ENCODE results near the gene GDPD5.

The GDPD5 gene

DNA sequence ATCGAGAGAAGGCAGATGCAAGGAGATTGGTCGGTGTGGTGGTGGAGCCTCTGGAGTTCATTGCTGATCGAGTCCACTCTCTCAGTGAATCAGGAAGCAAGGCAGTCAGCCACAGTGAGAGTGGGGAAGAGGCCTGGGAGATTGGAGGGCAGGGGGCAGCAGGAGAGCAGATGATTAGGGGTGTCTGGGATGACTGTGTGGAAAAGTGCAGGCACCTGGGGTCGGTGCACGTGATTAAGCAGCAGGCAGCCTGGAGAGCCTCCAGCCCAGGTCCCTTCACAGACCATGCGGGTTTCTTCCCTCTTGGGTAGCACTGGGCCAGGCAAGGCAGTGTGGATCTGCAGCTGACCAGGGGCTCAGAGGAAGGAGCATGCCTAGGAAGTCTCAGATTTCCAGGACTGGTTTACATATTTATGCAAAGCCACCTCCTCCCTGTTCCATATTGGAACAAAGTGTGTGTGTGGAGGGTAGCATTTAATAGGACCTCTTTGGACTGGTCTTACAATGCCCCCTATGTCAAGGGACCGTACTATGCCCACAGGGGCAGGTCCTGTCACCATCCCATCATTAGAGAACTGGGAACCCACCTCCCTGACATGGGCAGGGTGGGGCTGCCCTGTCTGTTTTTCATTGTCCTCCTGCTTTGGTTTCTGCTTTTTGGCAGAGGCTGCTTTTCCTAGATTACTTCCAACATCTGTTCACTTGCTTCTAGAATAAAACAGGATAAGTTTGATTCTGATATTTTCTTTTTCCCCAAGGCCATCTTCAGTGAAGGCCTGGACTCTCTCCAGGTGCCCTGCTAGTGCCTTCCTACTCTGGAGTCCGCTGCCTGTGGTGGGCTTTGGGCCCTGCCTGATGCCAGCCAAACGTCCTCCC, 14.0 kb upstream of the GDPD5 start:
- no peak for DNase-seq (ENCODE audit: low read depth, low spot score)
- no peak overlapping the region for H3K4me3 ChIP-seq (ENCODE audit: low read length)

GRCh38 chr11:75538150-75538942, 12.6 kb upstream of the GDPD5 start:
- no peak overlapping the region for H3K4me3 ChIP-seq (ENCODE audit: low read length)
- no peak for DNase-seq (ENCODE audit: low read depth, low spot score)

DNA sequence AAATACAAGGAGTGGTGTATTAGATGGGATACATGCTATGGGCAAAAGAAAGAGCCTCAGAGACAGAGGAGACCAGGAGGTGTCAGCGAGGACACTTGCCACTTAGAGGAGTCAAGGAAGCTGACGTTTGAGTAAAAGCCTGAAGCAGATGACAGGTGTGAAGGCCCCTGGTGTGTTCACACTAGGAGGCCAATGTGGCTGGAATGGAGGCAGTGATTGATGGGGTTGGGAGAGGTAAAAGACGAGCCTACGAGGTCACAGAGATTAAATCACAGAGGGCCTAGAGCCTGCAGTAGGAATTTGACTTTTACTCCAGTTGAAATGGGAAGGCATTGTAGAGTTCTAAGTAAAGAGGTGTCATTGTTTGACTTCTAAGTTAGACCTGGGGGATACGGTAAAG, 12.0 kb upstream of the GDPD5 start:
- no peak for DNase-seq (ENCODE audit: low read depth, low spot score)
- no peak overlapping the region for H3K4me3 ChIP-seq (ENCODE audit: low read length)

DNA sequence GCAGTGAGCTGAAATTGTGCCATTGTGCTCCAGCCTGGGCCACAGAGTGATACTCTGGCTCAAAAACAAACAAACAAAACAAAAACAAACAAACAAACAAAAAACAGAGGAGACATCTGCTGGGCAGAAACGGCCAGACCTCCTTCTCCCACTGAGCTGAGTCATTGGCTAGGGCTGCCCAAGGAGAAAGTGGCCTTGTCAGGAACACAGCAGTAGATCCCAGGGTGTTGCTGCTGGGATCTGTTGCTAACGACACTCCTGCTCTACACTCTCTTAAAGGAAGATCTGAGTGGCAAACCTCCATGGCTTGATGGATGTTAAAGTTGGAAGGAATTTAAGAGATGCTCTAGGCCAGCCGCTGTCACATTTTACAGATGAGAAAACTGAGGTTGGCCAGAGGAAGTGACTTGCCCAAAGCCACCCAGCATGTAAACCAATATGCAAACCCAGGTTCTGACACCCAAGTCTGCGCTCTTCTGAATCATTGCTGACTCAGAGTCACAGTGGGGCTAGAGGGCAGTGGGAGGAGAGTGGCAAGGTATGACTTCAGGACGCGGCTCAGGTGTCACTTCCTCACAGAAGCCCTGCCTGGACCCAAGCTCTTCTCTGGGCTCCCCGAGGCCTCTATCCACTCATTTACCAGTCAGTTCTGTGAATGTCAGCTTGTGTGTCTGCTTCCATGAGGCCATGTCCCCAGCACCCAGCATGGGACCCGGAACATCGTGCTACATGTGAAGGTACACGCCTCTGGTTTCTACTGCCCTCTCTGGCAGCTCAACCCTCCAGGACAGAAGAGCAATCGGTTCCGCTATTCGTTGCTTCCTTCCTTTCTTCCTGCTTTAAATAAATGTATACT, 11.3 kb upstream of the GDPD5 start:
- H3K4me3 ChIP-seq (ENCODE audit: low read length), result no peak overlapping the region
- DNase-seq (ENCODE audit: low read depth, low spot score), result no peak

- no peak for DNase-seq (ENCODE audit: low read depth, low spot score)
- H3K4me3 ChIP-seq (ENCODE audit: low read length), result no peak overlapping the region
Measured at GRCh38 chr11:75535071-75535470, 9.3 kb upstream of the GDPD5 start.

DNA sequence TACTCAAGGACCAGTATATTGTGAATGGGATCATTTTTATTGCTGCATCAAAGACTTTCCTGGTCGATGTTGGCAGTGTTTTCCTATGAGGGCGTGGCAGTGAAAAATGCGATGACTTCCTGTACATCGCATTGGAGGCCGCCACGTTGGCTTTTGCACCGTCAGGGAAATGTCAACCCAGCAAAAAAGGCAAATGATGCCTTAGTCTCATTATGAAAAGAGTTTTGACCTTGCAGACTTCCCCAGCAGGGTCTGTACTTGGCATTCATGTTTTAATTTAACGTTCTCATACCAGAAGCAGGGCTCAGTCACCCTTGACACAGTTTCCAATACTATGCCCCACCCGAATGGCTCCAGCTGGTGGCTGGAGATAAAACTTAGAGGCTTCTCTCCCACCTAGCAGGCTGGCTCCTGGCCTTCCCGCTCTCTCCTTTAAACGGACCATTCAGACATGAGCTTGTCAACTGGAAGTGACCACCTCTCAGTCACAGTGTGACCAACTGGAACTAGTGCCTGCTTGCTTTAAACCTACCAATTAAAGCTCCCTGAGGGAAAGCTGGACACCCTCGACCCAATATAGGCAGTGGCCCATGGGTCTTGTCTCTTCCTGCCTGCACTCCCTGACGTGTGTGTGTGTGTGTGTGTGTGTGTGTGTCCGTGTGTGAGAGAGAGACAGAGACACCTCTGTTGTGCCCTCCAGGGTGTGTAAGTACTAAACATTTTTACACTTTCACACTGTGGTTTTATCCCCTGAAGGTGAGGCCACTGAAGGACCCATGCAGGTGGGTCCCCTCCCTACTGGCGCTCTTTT, 8.7 kb upstream of the GDPD5 start:
- DNase-seq (ENCODE audit: low read depth, low spot score), result no peak
- no peak overlapping the region for H3K4me3 ChIP-seq (ENCODE audit: low read length)

DNA sequence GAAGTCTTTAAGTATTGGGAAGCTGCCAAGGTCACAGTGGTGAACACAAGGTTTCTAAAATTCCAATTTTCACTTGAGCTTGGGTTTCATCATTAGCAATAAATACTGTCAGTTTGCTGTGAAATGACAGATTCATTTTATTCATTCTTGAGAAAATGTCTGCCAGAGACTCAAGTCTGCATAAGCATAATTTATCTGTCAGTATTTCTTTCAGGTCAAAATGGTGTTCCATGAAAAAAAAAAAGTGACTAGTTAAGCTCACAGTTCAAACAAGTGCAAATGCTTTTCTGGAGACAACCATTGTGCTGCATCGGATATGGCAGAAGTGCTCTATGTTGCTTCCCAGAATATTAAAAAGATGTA, 8.1 kb upstream of the GDPD5 start:
- H3K4me3 ChIP-seq (ENCODE audit: low read length), result no peak overlapping the region
- no peak for DNase-seq (ENCODE audit: low read depth, low spot score)

- no peak overlapping the region for H3K4me3 ChIP-seq (ENCODE audit: low read length)
- DNase-seq (ENCODE audit: low read depth, low spot score), result peak; percentile 61
Measured at GRCh38 chr11:75532200-75533048, 6.7 kb upstream of the GDPD5 start.

GRCh38 chr11:75531325-75531724, 5.6 kb upstream of the GDPD5 start:
- no peak for DNase-seq (ENCODE audit: low read depth, low spot score)
- no peak overlapping the region for H3K4me3 ChIP-seq (ENCODE audit: low read length)

GRCh38 chr11:75530577-75530976, 4.8 kb upstream of the GDPD5 start:
- DNase-seq (ENCODE audit: low read depth, low spot score), result no peak
- no peak overlapping the region for H3K4me3 ChIP-seq (ENCODE audit: low read length)

GRCh38 chr11:75527938-75528735, 2.4 kb upstream of the GDPD5 start:
- DNase-seq (ENCODE audit: low read depth, low spot score), result no peak

DNA sequence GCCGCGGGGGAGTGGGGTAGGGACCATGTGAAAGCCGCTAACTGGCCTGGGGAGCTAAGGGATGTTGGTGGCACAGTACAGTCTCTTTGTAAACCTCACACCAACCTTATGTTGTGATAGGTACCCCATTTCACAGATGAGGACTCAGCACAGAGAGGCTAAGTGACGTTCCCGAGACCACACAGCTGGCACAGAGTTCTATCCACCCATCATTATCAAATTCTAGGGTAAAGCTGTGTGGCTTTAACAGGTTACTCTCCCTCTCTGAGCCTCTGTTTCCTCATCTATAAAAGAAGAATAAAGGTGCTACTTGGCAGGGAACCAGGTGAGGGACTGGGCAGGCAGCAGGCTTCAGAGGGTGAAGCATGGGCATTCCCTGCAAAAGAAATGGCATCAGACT, 1.4 kb upstream of the GDPD5 start:
- no peak for DNase-seq (ENCODE audit: low read depth, low spot score)
- H3K4me3 ChIP-seq (ENCODE audit: low read length), result no peak overlapping the region

More at GRCh38 chr11:75527938-75528735, 2.4 kb upstream of the GDPD5 start:
- H3K4me3 ChIP-seq (ENCODE audit: low read length), result no peak overlapping the region

GRCh38 chr11:75526192-75526541, 426 bp upstream of the GDPD5 start:
- H3K4me3 ChIP-seq (ENCODE audit: low read length), result peak overlapping the region; percentile 71
- DNase-seq (ENCODE audit: low read depth, low spot score), result no peak

DNA sequence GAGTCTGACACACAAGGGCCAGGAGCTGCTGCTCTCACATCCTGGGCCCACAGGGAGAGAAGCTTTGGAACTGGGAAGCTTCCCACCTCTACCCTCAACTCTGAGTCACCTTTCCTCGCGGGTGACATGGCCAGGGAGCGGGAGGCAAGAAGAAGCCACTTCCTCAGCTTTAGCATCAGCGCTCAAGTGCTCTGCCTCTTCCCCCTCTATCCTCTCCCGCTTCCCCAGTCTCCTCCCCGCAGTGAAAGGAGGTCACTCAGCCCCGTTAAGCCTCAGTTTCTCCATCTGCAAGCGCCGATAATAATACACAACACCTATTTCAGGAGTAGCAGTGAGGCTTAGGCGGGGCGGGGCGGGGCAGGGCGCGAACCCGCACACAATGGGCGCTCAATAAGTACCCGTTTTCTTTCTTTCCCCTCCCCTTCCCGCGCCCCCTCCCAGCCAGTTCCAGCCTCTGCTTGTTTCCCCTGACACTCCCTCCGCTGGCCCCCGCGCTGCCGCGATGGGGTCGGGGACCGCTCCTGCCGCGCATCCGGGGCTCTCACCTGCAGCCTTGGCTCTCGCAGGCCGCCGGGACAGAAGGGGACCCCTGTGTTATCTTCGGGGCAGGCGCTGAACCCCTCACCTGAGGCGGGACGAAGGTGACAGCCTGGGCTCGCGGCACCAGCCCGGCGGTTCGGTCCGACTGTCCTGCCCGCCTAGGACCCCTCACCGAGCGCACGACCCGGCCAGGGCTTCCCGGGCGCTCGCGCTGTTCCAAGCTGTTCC, 892 bp downstream of the GDPD5 start:
- DNase-seq (ENCODE audit: low read depth, low spot score), result no peak
- H3K4me3 ChIP-seq (ENCODE audit: low read length), result peak overlapping the region; percentile 66

DNA sequence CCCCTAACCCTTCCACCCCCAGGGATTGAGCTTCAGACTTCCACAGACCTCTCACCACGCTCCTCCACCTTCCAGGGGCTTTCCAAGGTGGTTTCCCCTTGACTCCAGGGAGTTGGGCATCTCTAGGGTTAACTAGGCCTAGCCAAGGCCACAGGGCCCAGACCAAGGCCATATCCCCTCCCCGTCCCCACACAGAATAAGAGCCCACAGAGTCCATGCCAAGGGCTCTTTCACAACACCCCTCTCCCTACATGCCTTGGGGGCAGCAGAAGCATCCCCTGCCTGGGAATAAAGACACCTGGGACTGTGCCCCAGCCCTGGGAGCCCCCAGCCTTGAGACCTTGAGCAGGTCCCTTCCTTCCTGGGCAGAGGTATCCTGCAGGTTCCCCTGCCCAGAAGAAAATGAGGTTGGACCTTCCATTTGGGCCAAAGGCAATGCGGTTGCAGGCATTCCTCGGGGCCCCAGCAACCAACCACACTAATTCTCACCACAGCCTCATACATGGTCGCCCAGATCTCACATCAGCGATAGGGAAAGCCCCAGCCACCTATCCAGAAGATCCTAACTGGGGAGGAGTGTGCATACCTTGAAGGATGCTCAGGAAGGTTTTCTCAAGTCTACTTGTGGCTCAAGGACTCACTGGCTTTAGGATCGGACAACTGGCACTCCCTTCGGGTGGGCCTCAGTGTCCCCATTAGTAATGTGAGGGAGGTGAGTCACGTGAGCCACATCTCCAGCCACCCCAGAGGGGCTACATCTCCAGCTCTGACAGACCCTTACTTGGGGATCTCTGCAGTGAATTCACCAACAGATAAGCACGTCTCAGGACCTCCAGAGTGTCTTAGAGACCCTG, 1.7 kb downstream of the GDPD5 start:
- no peak overlapping the region for H3K4me3 ChIP-seq (ENCODE audit: low read length)
- no peak for DNase-seq (ENCODE audit: low read depth, low spot score)

DNA sequence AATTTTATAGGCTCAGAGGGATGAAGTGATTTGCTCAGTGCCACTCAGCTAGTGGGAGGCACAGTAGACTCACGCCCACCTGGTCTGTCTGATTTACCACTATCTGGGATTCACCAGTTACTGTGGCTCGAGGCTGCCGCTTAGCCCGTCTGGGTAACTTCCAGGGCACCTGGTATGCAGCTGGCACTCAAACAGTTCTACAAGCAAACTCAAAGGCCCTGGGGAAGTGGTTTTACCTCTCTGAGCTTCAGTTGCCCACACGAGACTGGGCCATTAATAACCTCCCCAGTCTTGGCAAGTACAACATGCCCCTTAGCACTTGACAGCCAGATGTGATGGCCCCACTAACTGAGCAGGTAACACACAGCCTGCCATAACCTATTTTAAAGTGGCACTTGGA, 2.6 kb downstream of the GDPD5 start:
- no peak overlapping the region for H3K4me3 ChIP-seq (ENCODE audit: low read length)
- DNase-seq (ENCODE audit: low read depth, low spot score), result peak; percentile 71

All from Jurkat, Clone E6-1 (cell line).